ENCODE results near the gene SERBP1. TPM values are rescaled to one million over a fixed set of nuclear protein-coding genes. Genes with fewer than 3 reads are reported as not detected.

Gene SERBP1
- total RNA-seq, 1 donor from 2014 or later, result 214 TPM

Other genes starting within 250 kb of the SERBP1 start
- gene IL12RB2, start 122.5 kb downstream of the SERBP1 start, total RNA-seq, result 0.11 TPM in 1 of 2 replicates, not detected in the other

All from astrocyte (in vitro differentiated cells and primary cell).